GM12872 (cell line): ENCODE results near the gene CRTC1.

ENCODE experiments used
- TF ChIP-seq, protein P1 (sequence below): IDR thresholded peaks from 3 replicates; pipeline ENCODE4 v1.5.1; 2011; ENCODE audit warnings: low read depth, mild to moderate bottlenecking, low read length, moderate library complexity; ENCODE audit not compliant: insufficient read depth

Gene CRTC1

DNA sequence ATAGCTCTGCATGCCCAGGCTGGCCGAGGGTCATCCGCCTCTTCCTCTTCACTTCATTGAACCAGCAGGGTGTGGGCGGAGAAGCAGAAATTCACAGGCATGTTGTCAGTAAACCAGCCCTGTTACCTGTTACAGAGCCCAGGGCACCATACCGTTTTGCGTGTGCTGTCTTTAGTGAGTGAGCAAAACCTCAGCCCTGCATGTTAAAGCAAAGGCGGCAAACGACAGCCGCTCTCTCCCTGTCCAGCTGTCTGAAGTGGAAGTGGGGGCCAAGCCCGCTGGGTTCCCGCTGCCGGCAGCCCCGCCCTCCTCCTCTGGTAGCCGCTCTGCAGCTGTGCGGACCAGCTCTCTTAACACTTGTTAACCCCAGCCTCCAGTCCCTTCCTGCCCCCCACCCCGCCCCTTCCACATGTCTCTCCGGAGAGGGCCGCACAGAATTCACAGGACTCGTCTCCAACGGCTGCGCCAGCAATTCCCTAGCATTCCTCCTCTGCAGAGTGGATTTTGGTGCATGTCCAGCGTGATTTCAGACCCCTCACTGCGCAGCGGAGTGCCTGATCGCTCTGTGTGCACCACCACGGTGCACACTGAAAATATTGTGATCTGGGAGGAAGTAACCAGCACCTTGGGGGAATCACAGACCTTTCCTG is 34.0 kb upstream of the CRTC1 start:
- TF ChIP-seq, protein P1, sequence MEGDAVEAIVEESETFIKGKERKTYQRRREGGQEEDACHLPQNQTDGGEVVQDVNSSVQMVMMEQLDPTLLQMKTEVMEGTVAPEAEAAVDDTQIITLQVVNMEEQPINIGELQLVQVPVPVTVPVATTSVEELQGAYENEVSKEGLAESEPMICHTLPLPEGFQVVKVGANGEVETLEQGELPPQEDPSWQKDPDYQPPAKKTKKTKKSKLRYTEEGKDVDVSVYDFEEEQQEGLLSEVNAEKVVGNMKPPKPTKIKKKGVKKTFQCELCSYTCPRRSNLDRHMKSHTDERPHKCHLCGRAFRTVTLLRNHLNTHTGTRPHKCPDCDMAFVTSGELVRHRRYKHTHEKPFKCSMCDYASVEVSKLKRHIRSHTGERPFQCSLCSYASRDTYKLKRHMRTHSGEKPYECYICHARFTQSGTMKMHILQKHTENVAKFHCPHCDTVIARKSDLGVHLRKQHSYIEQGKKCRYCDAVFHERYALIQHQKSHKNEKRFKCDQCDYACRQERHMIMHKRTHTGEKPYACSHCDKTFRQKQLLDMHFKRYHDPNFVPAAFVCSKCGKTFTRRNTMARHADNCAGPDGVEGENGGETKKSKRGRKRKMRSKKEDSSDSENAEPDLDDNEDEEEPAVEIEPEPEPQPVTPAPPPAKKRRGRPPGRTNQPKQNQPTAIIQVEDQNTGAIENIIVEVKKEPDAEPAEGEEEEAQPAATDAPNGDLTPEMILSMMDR, result no peak

DNA sequence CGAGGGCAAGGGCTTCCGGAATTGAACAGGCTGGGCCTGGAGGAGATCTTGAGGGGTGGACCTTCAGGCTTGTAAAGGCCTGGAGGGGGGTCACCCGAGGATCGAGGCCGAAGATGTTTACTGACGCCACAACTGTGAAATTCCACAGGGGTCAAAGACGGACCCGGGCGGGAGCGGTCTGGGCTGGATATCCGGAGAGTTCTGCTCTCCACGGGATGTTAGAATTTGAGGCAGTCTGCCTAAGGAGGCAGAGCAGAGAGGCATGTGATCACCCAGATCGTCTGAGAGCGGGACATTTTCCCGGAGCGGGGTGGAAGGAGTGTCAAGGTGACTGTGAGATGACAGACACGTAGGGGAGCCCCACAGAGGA is 33.5 kb upstream of the CRTC1 start:
- TF ChIP-seq, protein P1, result no peak

DNA sequence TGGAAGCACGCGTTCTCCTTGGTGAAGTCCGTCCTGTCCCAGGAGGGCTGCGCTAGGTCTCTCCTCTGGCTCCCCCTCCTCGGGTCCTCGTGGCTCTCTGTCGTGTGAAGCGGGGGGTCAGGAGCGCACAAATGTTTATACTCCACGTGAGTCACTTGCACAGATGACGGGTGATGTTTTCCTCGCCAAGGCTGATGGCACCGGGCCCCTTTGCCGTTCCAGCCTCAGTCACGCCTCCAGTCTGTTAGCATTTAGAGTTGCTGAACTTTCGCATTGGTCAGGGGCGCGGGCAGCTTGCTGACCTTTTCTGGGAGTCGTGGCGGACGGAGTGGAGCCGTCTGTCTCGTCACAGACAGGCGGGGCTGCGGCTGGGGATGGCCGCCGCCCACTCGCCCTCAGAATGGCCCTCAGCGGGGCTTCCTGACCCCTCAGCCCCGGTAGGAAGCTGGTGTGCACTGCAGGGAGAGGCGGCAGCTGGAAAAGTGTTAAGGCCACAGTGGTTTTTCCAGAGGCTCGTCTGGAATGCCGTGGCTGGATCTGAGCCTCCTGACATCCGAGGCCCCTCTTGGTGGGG is 32.9 kb upstream of the CRTC1 start:
- TF ChIP-seq, protein P1, result no peak

DNA sequence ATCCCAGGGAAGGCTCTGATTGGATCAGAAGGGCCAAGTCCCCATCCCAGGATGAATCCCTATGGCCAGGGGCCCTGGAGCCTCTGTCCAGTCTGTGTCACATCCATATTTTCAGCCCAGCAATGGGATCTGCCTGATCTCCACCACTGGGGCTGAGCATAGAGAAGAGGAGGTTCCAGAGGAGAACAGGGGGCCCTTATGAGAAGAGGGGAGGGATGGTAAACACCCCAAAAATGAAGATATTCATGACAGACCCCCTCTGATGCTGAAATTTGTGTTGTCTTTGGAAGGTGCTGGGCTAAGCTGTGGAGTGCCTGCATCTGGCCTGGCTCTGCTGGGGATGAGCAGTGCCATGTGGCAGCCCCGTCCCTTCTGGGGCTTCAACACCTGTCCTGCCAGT is 32.2 kb upstream of the CRTC1 start:
- TF ChIP-seq, protein P1, result no peak

DNA sequence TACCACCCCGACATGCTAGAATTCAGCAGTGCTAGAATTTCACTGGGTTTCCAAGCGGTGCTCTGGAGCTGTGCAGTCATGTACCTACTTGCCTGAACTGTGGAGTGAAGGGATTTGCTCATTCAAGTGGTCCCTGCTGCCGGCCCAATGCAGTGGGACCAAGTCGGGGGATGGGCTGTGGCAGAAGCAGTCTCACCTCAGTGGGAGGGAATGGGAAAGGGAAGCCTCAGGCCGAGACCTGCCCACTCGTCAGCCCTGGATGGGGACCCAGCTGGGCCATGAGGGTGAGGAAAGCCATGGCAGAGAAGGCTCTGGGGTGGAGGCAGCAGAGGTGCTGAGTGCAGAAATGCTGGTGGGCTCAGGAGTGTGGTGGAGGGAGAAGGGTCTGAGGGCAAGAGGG is 31.7 kb upstream of the CRTC1 start:
- TF ChIP-seq, protein P1, result no peak

DNA sequence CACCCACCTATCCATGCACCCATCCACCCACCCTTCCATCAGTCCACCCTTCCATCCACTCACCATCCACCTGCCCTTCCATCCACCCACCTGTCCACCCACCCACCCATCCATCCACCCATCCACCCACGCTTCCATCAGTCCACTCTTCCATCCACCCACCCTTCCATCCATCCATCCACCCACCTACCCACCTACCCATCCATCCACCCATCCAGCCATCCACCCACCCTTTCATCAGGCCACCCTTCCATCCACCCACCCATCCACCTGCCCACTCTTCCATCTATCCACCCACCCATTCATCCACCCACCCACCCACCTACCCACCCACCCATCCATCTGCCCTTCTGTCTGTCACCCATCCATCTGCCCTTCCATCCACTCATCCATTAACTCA is 29.6 kb upstream of the CRTC1 start:
- TF ChIP-seq, protein P1, result no peak

DNA sequence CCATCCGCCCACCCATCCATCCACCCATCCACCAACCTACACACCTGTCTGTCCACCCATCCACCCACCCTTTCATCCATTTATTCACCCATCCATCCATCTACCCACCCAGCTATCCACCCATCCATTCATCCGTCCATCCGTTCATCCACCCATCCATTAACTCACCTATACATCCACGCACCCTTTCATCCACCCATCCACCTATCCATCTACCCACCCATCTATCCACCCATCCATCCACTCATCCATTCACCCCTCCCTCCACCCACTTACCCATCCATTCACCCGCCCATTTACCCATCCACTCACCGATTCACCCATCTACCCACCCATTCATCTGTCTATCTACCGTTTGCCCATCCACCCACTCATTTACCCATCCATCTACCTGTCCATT is 29.0 kb upstream of the CRTC1 start:
- TF ChIP-seq, protein P1, result no peak
